NCI-H510A (cell line): Measurements from ENCODE around the gene IGFBP5.

Experiments
- DNase-seq: peaks from one replicate; lab custom pipeline; 2025; lab: John Stamatoyannopoulos, UW

The IGFBP5 gene

GRCh38 chr2:216664593-216665034, 30.7 kb downstream of the IGFBP5 start:
- no peak for DNase-seq

DNA sequence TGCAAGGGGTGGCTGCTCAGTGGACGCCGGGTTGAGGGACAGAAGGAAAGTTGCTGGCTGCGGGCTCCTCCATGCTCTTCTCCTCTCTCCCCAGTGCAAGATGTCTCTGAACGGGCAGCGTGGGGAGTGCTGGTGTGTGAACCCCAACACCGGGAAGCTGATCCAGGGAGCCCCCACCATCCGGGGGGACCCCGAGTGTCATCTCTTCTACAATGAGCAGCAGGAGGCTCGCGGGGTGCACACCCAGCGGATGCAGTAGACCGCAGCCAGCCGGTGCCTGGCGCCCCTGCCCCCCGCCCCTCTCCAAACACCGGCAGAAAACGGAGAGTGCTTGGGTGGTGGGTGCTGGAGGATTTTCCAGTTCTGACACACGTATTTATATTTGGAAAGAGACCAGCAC, 31.5 kb downstream of the IGFBP5 start:
- no peak for DNase-seq

- DNase-seq = no peak
These were observed 32.2 kb downstream of the IGFBP5 start for GRCh38 chr2:216663106-216663505.

DNA sequence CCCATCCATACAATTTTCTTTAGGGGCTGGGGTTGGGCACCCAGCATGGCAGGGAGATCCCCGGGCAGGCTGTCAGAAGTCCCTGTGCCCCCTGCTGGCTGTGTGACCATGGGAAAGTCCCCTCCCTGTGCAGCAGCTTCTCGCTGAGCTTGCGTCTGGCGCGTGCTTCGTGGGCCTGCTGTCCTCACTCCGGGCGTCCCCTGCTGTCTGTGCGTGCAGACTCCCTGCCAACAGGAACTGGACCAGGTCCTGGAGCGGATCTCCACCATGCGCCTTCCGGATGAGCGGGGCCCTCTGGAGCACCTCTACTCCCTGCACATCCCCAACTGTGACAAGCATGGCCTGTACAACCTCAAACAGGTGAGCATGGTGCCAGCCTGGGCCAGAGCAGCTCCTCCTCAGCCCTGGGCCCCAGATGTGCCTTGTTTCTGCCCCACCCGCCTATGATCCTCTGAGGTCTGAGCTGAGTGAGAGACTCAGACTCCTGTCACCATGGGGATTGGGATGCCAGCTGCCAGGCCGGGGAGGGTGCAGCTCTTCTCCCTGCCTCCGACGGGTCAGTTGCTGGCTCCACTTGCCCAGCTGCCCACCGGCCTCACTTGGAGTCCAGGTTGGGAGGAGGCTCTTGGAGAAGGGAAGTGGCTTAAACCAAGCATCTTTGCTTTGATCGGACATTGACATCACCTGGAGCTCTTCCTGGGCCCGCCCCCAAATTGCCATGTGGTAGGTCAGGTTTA, 33.5 kb downstream of the IGFBP5 start:
- no peak for DNase-seq

DNA sequence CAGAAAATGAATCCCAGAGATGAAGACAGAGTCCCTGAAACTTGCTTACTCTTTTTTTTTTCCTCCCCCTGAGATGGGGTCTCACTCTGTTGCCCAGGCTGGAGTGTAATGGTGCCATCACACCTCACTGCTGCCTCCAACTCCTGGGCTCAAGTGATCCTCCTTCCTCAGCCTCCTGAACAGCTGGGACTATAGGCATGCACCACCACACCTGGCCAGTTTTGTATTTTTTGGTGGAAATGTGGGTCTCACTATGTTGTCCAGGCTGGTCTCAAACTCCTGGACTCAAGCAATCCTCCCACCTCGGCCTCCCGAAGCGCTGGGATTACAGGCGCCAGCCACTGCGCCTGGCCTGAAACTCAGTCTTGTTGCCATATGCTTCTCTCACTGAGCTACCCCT, 34.3 kb downstream of the IGFBP5 start:
- no peak for DNase-seq

GRCh38 chr2:216660496-216660895, 34.9 kb downstream of the IGFBP5 start:
- DNase-seq = no peak

DNA sequence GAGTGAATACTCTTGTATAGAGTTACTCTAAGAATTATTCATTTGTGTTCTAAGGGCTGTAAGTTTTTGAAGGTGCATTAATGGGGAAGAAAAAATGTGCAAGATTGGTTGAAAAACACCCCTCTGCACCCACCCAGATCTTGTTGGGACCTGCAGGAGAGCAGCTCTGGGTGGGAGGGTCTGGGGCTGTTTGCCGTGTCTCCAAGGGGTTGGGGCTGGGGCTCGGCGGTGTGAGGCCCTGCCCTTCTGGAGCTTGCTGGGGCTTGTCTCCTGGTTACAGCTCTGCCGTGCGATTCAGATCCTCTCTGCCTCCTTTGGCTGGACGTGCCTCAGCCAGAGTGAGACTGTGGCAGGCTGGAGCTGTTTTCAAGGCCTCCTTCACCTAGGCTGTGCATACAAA, 36.1 kb downstream of the IGFBP5 start:
- no peak for DNase-seq

GRCh38 chr2:216658757-216659156, 36.6 kb downstream of the IGFBP5 start:
- no peak for DNase-seq

GRCh38 chr2:216657980-216658379, 37.4 kb downstream of the IGFBP5 start:
- no peak for DNase-seq

DNA sequence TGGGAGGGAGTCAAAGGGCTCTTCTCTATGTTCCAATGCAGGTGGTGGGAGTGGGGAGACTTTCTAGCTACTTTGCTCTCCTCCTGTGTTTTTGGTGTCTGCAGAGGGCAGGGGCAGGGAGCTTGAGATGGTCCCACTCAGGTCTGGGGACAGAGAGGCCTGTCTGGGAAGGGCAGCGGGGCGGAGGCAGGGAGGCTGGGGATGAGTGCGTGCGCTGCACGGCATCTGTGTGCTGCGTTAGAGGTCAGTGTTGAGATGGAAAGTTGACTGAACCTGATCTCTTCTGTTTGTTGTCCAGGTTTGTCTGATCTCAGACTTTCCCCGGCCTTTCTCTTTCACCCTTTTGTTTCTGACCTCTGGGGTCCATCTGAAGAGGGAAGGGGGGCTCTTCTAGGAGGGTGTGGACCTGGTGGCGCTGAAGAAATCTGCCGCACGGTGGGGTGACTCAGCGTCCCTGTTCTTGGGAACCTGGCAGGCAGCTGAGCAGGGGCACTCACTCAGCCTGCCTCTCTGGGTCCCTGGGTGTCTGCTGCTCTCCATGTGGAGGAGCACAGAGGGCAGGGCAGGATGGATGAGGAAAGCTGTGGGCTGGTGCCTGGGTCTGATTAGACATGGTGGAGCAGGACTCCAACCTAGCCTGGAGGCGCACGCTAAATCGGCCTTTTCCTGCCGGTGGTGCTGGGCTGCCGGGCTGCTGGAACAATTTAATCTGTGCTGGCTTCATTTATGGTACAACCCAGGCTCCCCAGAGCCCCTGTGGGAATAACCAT, 38.1 kb downstream of the IGFBP5 start:
- no peak for DNase-seq

DNA sequence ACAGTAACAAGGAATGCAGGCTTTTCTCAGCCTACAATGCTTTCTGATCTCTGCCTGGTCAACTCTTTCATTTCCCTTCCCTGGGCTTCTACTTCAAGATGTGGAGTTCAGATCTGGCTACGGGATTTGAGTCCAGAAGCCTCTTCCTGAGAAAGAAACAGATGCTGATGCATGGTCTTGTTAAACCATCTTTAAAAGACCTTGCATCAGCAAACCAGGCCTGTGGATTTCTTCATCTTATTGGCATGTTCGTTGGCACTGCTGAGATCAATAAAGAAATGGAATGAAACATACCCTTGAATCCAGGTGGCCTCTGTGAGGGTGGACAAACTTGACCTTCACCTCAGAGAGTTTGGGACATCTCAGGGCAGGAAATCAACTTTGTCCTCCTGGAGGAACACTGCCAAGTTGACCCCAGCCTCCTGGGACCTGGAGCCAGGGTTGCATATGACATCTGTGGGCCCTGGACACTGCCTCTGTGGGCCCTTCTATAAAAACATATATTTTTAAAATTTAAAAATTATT, 40.8 kb downstream of the IGFBP5 start:
- DNase-seq = no peak

DNA sequence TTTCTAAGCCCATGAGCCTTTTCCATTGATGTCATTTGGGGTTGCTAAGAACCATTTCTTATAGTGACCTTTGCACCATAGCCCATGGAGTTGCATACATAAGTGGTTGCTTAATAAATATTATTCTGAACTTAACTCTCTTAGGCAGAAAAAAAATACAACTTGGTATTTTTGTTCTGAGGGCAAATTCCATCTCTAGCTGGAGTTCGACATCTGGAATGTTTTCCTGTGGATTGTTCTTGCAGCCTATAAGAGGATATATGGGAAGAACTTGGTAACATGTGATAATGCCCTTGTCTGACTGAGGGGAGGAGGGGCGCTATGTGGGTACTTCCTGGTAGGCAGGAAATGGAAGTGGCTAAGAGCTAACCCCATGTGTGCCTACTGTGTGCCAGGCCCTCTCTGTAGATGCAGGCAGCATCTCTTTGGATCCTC, 41.4 kb downstream of the IGFBP5 start:
- DNase-seq = no peak

DNA sequence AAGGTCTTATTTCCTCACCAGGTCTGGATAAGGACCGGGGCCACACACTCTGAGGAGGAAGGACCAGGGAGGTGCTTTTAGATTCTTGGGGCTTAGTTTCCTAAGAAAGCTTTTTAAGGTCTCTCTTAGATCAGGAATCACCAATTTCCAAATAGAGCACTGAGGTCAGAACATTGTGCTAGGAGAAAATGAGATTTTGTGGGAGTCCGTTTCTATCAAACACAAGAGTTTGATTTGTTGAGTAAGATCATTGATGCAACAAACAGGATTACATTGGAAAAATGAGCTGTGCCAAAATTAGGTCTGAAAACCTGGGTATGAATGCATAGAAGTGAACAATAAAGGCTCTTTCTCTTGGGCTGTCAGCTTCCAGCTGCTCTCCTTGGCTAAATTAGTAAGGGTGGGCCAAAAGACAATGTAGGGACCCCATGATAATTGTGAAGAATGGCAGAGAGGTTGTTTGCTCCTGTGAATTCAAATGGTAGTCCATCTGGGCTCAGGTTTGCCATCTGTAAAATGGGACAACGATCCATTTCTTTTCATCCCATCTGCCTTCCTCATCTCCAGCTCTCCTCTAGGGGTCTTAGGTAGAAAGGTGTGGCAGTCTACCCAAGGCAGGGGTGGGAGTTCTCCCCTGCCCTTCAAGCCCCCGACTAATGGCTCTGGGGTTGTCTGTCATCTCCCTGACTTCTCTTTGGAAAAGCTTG, 42.1 kb downstream of the IGFBP5 start:
- DNase-seq = no peak

DNA sequence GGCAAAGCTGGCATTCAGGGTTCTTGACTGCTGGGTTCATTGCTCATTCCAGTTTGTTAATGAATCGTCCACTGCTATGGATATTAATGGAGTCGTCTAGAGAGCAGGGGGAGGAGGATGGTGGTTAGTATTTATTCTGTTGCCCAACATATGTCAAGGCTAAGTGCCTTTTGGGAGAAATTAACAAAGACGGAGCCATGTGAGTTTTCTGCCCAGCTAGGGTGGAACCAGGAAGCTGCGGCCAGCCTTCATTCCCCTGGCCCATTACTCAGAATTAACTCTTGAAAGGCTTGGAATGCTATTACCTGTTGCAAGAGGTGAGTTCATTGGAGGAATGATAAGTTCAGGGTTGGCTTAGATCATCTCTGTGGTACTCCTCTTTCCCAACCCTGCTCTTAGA, 42.8 kb downstream of the IGFBP5 start:
- DNase-seq = no peak

DNA sequence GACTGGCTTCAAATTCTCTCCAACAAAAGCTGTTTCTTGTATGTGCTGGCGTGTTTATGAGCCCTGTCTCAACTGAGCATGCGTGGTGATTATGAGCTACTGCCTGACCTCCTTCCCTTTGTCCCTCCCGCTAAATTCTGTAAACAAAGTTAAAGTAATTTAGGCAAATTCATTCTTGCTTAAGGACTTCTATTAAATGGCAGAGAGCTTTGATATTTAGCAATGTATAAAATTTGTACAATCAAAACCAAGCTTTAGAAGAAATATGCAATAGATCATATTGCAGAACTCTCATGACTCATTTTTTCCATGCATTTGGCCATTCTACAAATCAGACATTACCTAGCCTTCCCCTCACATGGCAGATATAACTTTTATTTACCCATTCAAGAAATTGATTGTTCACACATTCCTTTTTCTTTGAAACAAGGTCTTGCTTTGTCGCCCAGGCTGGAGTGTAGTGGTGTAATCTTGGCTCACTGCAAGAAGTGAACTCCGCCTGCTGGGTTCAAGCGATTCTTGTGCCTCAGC, 43.9 kb downstream of the IGFBP5 start:
- DNase-seq = no peak

DNA sequence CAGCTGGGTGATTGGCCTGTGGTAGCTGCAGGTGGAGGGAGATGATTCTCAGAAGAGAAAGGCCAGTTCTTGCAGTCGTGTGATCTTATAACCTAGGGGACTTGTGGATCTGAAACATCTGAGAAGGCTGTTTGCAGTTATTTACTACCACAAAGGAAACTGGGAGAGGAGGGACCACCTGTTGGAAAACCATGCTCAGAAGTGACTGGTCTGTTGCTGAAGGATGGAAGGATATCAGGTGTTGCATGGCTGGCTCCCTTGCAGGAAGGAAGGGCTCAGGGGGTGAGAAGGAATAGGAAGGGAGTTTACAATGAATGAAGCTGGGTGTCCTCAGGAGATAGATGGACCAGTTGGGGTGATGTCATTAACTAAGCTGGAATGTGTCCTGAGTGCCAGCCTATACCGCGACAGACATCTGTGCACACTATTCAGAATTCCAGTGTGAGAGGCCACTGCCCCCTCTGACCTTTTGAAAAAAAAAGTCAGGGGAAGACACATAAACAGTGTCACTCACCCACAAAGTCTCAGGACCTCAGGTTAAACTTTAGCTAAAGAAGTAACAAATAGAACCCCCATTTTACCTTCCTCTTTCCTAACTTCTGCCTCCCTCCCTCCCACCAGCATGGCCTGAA, 44.6 kb downstream of the IGFBP5 start:
- no peak for DNase-seq

DNA sequence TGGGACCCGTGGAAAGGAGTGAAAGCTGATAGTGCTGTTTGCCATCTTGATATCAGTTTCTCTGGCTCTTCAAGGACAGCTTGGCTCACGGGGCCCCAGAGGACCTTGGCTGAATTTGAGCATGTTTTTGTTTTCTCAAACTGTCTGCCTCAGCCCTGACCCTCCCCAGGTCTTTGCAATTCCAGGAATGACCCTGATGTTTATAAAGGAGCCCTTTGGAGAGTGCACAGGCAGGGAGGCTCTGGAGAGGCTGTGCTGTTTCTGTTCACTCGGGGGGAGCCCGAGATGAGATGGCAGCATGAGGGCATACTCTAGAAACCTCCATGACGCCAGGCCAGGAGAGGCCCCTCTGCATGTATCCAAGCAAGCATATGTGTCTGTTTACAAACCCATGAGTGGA, 45.8 kb downstream of the IGFBP5 start:
- no peak for DNase-seq

DNA sequence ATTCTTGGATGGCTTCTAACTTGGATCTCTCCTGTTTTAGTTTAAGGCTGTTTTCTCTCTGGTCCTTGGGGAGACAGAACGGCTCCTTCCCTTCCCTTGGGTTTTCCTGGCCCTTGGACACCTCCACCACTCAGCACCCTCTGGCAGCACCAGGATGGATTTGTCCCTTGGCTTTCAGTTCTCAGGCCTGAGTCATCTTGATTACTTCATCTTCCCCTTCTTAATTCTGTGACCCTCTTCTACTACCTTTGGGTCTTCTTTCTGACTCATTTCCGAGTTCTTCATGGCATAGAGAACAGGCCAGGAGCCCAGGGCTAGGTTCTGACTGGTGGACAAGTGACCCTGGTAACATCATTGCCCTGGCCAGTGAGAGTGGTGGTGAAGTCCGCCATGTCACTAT, 47.2 kb downstream of the IGFBP5 start:
- DNase-seq = no peak

GRCh38 chr2:216646116-216646515, 49.2 kb downstream of the IGFBP5 start:
- no peak for DNase-seq

- DNase-seq = no peak
These were observed 49.8 kb downstream of the IGFBP5 start for GRCh38 chr2:216645636-216645950.

GRCh38 chr2:216644842-216645635, 50.3 kb downstream of the IGFBP5 start:
- no peak for DNase-seq
